H1 (cell line): ENCODE measurements around the gene NUPR1. TPM values are rescaled to one million over a fixed set of nuclear protein-coding genes. Genes with fewer than 3 reads are reported as not detected.

Experiments
- CTCF ChIA-PET: fragments of 300-600 bp; sonication (Branson Sonifier 250); formaldehyde crosslinking; loops from one replicate; lab custom pipeline; 2021; ENCODE audit not compliant: partially characterized antibody; lab: Charles Lee
- POLR2A ChIA-PET: fragments of 300-600 bp; sonication (Branson Sonifier 250); formaldehyde crosslinking; loops from one replicate; lab custom pipeline; 2021; ENCODE audit warnings: inconsistent platforms; ENCODE audit not compliant: partially characterized antibody; lab: Charles Lee
- DNase-seq, 2 experiments: peaks; one replicate each; pipeline versions ENCODE4 v3.0.0 to v3.0.0-alpha.2; 2010 to 2022; ENCODE audit warnings: low spot score in 2 of 2, low read depth in 1 of 2, mixed read lengths in 1 of 2
- FAIRE-seq: peaks from 2 replicates; lab custom pipeline; 2011; peaks lifted over from hg19 to GRCh38; lab: Jason Lieb, UNC
- H2AFZ ChIP-seq: 2 replicates; pipeline ENCODE4 v1.8.1; 2012; ENCODE audit warnings: low read length, inconsistent platforms
- H2AK5ac ChIP-seq: 2 replicates; pipeline ENCODE4 v1.6.1; 2013; ENCODE audit warnings: low read depth, low read length
- H2BK120ac ChIP-seq: replicated peaks from 2 replicates; pipeline ENCODE3; 2013; ENCODE audit warnings: low read depth, low read length, inconsistent platforms
- H2BK12ac ChIP-seq: 2 replicates; pipeline ENCODE4 v1.6.1; 2013; ENCODE audit warnings: low read depth, low read length
- H2BK15ac ChIP-seq: 2 replicates; pipeline ENCODE4 v1.6.1; 2013; ENCODE audit warnings: low read length
- H2BK20ac ChIP-seq: 2 replicates; pipeline ENCODE4 v1.6.1; 2013; ENCODE audit warnings: low read length
- H2BK5ac ChIP-seq: 2 replicates; pipeline ENCODE4 v1.6.1; 2013; ENCODE audit warnings: low read depth, low read length
- H3K14ac ChIP-seq: 2 replicates; pipeline ENCODE4 v1.6.1; 2013; ENCODE audit warnings: inconsistent platforms; ENCODE audit not compliant: insufficient read length
- H3K18ac ChIP-seq: 2 replicates; pipeline ENCODE4 v1.6.1; 2013; ENCODE audit warnings: low read length; ENCODE audit errors: extremely low read depth
- H3K23ac ChIP-seq: 2 replicates; pipeline ENCODE4 v1.6.1; 2013; ENCODE audit warnings: inconsistent platforms; ENCODE audit not compliant: insufficient read length
- H3K23me2 ChIP-seq: 2 replicates; pipeline ENCODE4 v1.6.1; 2013; ENCODE audit warnings: low read depth, low read length
- H3K27ac ChIP-seq: 2 replicates; pipeline ENCODE4 v1.6.1; 2011; ENCODE audit warnings: low read depth, low read length, inconsistent platforms
- H3K27me3 ChIP-seq, 4 experiments: replicated peaks in 1 of 4; 1 replicate in 1 of 4; 2 replicates in 3 of 4; pipeline versions ENCODE4 v1.6.1 to v1.8.1; 2011 to 2013; ENCODE audit warnings: low read length in 3 of 4, mild to moderate bottlenecking in 3 of 4, inconsistent platforms in 2 of 4, mixed read lengths in 2 of 4, moderate library complexity in 1 of 4; ENCODE audit not compliant: control insufficient read depth in 3 of 4, insufficient read depth in 3 of 4; ENCODE audit errors: extremely low read depth in 1 of 4
- H3K36me3 ChIP-seq, 4 experiments: 2 replicates each; pipeline versions ENCODE4 v1.6.1 to v1.8.1; 2011 to 2013; ENCODE audit warnings: mild to moderate bottlenecking in 4 of 4, low read length in 3 of 4, moderate library complexity in 2 of 4, control low read depth in 1 of 4, inconsistent platforms in 1 of 4; ENCODE audit not compliant: insufficient read depth in 4 of 4, control insufficient read depth in 2 of 4
- H3K4ac ChIP-seq: replicated peaks from 2 replicates; pipeline ENCODE3; 2013; ENCODE audit warnings: low read length, low read depth, mixed read lengths, inconsistent platforms; ENCODE audit not compliant: insufficient read length
- H3K4me1 ChIP-seq, 4 experiments: replicated peaks in 1 of 4; 1 replicate in 1 of 4; 2 replicates in 3 of 4; pipeline versions ENCODE4 v1.6.1 to v1.8.1; 2011 to 2013; ENCODE audit warnings: low read length in 3 of 4, inconsistent platforms in 2 of 4, mixed read lengths in 1 of 4; ENCODE audit not compliant: insufficient read depth in 4 of 4, control insufficient read depth in 3 of 4
- H3K4me2 ChIP-seq, 2 experiments: 2 replicates each; pipeline versions ENCODE4 v1.6.1 to v1.8.1; 2011 to 2013; ENCODE audit warnings: low read depth in 2 of 2, low read length in 2 of 2, control low read depth in 1 of 2, inconsistent platforms in 1 of 2, mild to moderate bottlenecking in 1 of 2; ENCODE audit not compliant: insufficient read depth in 1 of 2
- H3K4me3 ChIP-seq, 4 experiments: fragments of 200-600, 300-600 bp in 1 of 4; sonication (generic), shearing (Covaris generic), sonication (Bioruptor Twin) in 1 of 4; 2 replicates each; pipeline versions ENCODE4 v1.5.1 to v1.8.1; 2011 to 2016; ENCODE audit warnings: low read length in 4 of 4, low read depth in 3 of 4, control low read depth in 2 of 4, inconsistent platforms in 2 of 4, mild to moderate bottlenecking in 2 of 4, mixed read lengths in 1 of 4, moderate library complexity in 1 of 4; ENCODE audit not compliant: insufficient read depth in 2 of 4; ENCODE audit errors: extremely low read depth in 1 of 4
- H3K56ac ChIP-seq: replicated peaks from 2 replicates; pipeline ENCODE3; 2013; ENCODE audit warnings: low read depth, mild to moderate bottlenecking, mixed read lengths, low read length, inconsistent platforms; ENCODE audit not compliant: insufficient read length
- H3K79me1 ChIP-seq: 2 replicates; pipeline ENCODE4 v1.6.1; 2013; ENCODE audit warnings: low read depth, low read length, control low read depth
- H3K79me2 ChIP-seq, 2 experiments: 2 replicates each; pipeline versions ENCODE4 v1.6.1 to v1.8.1; 2012 to 2013; ENCODE audit warnings: low read length in 2 of 2, mild to moderate bottlenecking in 2 of 2, inconsistent platforms in 1 of 2; ENCODE audit not compliant: insufficient read depth in 2 of 2, control insufficient read depth in 1 of 2
- H3K9ac ChIP-seq, 4 experiments: replicated peaks in 1 of 4; 1 replicate in 1 of 4; 2 replicates in 3 of 4; pipeline versions ENCODE4 v1.6.1 to v1.8.1; 2011 to 2013; ENCODE audit warnings: low read depth in 3 of 4, low read length in 3 of 4, control low read depth in 2 of 4, mild to moderate bottlenecking in 2 of 4, moderate library complexity in 2 of 4, inconsistent platforms in 1 of 4; ENCODE audit errors: extremely low read depth in 1 of 4
- H3K9me3 ChIP-seq, 2 experiments: 2 replicates each; pipeline versions ENCODE4 v1.6.1 to v1.8.1; 2012 to 2013; ENCODE audit warnings: mild to moderate bottlenecking in 2 of 2, moderate library complexity in 2 of 2, control low read depth in 1 of 2, inconsistent platforms in 1 of 2, low read depth in 1 of 2, low read length in 1 of 2, mixed read lengths in 1 of 2; ENCODE audit not compliant: insufficient read depth in 2 of 2
- H4K20me1 ChIP-seq, 2 experiments: replicated peaks in 1 of 2; 2 replicates each; pipeline versions ENCODE3 to v1.8.1; 2011 to 2013; ENCODE audit warnings: inconsistent platforms in 2 of 2, low read length in 2 of 2, mild to moderate bottlenecking in 1 of 2; ENCODE audit not compliant: insufficient read depth in 2 of 2, control insufficient read depth in 1 of 2
- H4K5ac ChIP-seq: 2 replicates; pipeline ENCODE4 v1.6.1; 2013; ENCODE audit warnings: low read length, low read depth, mixed read lengths, inconsistent platforms; ENCODE audit not compliant: insufficient read length
- H4K8ac ChIP-seq: 2 replicates; pipeline ENCODE4 v1.8.0; 2013; ENCODE audit warnings: mild to moderate bottlenecking, moderate library complexity, low read length, inconsistent platforms; ENCODE audit not compliant: insufficient read depth; ENCODE audit errors: extremely low read depth
- H4K91ac ChIP-seq: replicated peaks from 2 replicates; pipeline ENCODE3; 2013; ENCODE audit warnings: low read length, mixed read lengths, inconsistent platforms; ENCODE audit not compliant: insufficient read length
- ATF2 ChIP-seq: IDR thresholded peaks from 2 replicates; pipeline ENCODE4 v1.6.1; 2012; ENCODE audit warnings: low read length, inconsistent platforms
- CTCF ChIP-seq, 3 experiments: IDR thresholded peaks; 1 replicate in 2 of 3; 2 replicates in 1 of 3; pipeline versions ENCODE4 v1.5.1 to v1.6.1; 2011; ENCODE audit warnings: low read length in 3 of 3, mild to moderate bottlenecking in 3 of 3, inconsistent platforms in 2 of 3, low read depth in 1 of 3, moderate library complexity in 1 of 3; ENCODE audit not compliant: insufficient read depth in 1 of 3; ENCODE audit errors: control extremely low read depth in 1 of 3
- GTF2F1 ChIP-seq: IDR thresholded peaks from 2 replicates; pipeline ENCODE4 v1.6.1; 2012; ENCODE audit warnings: low read depth, low read length, improper control_type of control experiment, borderline replicate concordance
- RAD21 ChIP-seq, 2 experiments: IDR thresholded peaks in 1 of 2; conservative IDR thresholded peaks in 1 of 2; 2 replicates each; pipeline ENCODE4 v1.6.1; 2011; ENCODE audit warnings: low read depth in 2 of 2, low read length in 2 of 2, improper control_type of control experiment in 1 of 2, inconsistent platforms in 1 of 2, mild to moderate bottlenecking in 1 of 2, moderate library complexity in 1 of 2
- TBP ChIP-seq: IDR thresholded peaks from 2 replicates; pipeline ENCODE4 v1.6.1; 2011; ENCODE audit warnings: low read depth, low read length, improper control_type of control experiment
- WGBS, 2 experiments: shearing (Covaris generic) in 1 of 2; methylation state at CpG; one replicate each; pipeline versions ENCODE4 v1.1.6 to v1.1.7; 2013 to 2015; ENCODE audit warnings: low lambda C conversion rate in 2 of 2, mixed read lengths in 2 of 2, inconsistent platforms in 1 of 2, low coverage in 1 of 2, missing lambda C conversion rate in 1 of 2; ENCODE audit not compliant: insufficient replicate concordance in 2 of 2, insufficient coverage in 1 of 2, insufficient read length in 1 of 2; ENCODE audit errors: extremely low coverage in 1 of 2, missing lambda C conversion rate in 1 of 2; 5-methylcytosine and 5-hydroxymethylcytosine counted together
- polyA plus RNA-seq, 7 experiments: library from polyadenylated mRNA; depleted of rRNA in 3 of 7; stranded (reverse) in 5 of 7; unstranded in 2 of 7; fragments of >200 nt in 5 of 7; fragments of 200-250 nt in 2 of 7; gene quantifications; 1 replicate in 5 of 7; 2 replicates in 1 of 7; 4 replicates in 1 of 7; pipeline versions ENCODE4 v1.2.1 to v1.2.3, GENCODE V29; 2011 to 2013; ENCODE audit warnings: missing spikeins in 2 of 7, mixed read lengths in 2 of 7
- total RNA-seq: library from RNA; stranded (reverse); fragmentation: NEBNext Ultra II Directional; extraction: Animal tissue kit (Norgen Biotek cat#: 25700); gene quantifications from 2 replicates; pipeline ENCODE4 v1.2.1, GENCODE V29; 2021
- TF ChIP-seq, protein P1 (sequence below): IDR thresholded peaks from 2 replicates; pipeline ENCODE4 v1.6.1; 2011; ENCODE audit warnings: low read length, improper control_type of control experiment

The NUPR1 gene
- total and polyA plus RNA-seq, 2 of the 8 experiments (the other 6 are each of a cell fraction or from before 2014, with no cell fraction given): 0.17 to 0.20 TPM

DNA sequence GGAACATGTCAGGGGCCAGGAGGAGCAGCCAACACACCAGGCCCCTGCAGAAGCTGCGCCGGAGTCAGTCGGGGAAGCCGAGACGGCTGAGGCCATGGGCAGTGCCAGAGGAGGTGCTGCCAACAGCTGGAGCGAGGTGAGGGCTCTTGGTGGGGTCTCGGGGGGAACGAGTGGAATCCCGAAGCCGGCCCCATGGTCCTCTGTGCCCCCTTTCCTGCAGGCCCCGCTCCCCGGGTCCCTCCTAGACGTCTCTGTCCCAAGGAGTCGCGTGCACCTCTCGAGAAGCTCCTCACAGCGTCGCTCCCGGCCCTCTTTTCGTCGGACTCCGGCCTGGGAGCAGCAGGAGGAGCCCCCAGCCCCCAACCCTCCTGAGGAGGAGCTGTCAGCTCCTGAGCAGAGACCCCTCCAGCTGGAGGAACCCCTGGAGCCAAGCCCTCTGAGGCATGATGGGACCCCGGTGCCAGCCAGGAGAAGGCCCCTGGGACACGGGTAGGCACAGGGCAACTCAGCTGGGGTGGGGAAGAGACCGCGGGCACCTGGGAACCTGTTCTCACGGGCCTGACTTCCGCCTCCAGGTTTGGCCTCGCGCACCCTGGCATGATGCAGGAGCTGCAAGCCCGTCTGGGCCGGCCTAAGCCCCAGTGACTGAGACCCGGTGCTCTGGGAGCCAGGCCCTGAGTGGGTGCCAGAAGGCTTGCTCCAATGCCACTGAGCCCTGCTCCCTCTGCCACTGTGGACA is 40.7 kb downstream of the NUPR1 start:
- H2BK15ac ChIP-seq: no peak overlapping the region
- CTCF ChIA-PET: interaction anchor here (1.4 kb wide), 1 partner anchor 14 kb away, joined by 4 read pairs; no protein-coding TSS in a partner anchor
- no peak overlapping the region for H3K14ac ChIP-seq
- H3K27ac ChIP-seq: no peak overlapping the region
- H4K20me1 ChIP-seq: peaks cover 0 to 3% of the 10 kb centered on the region in 2 experiments
- no peak overlapping the region for H2BK12ac ChIP-seq
- H3K27me3 ChIP-seq: peaks cover 0 to 2% (median 0%) of the 10 kb centered on the region in 4 experiments; a peak in 1 of 7 replicates
- POLR2A ChIA-PET: no interaction called here
- H3K18ac ChIP-seq: no peak overlapping the region
- no peak overlapping the region for H2AK5ac ChIP-seq
- H3K56ac ChIP-seq: no peak overlapping the region
- no peak overlapping the region for H3K4me2 ChIP-seq
- peaks cover 10% of the 10 kb centered on the region; the same call in 1 of the 2 replicates for H3K23me2 ChIP-seq
- no peak overlapping the region for H4K91ac ChIP-seq
- DNase-seq (no peak), FAIRE-seq (no peak)
- H3K36me3 ChIP-seq: no peaks in the 10 kb centered on the region
- H3K4me3 ChIP-seq: no peak overlapping the region
- no peak overlapping the region for H2BK5ac ChIP-seq
- no peak overlapping the region for H2AFZ ChIP-seq
- H3K9ac ChIP-seq: no peak overlapping the region
- no peak overlapping the region for H4K5ac ChIP-seq
- no peak overlapping the region for H2BK120ac ChIP-seq
- 92% methylated on average over 30 of the region's 33 CpGs; no CpG with 5 or more reads in 1 of the 2 experiments for WGBS, 2 experiments
- H2BK20ac ChIP-seq: no peak overlapping the region
- H3K4ac ChIP-seq: no peak overlapping the region
- no peaks in the 10 kb centered on the region for H3K79me2 ChIP-seq
- H3K9me3 ChIP-seq: no peaks in the 10 kb centered on the region
- H3K4me1 ChIP-seq: no peaks in the 10 kb centered on the region
- H3K23ac ChIP-seq: no peak overlapping the region
- no peaks in the 10 kb centered on the region for H3K79me1 ChIP-seq
- peak overlapping the region; percentile 36; the same call in 1 of the 2 replicates for H4K8ac ChIP-seq
- TF ChIP-seq ATF2 (no peak), TBP (no peak), CTCF (IDR thresholded peaks at IDR 0.05; ENCODE audit: control extremely low read depth in 1 of 3, insufficient read depth in 1 of 3, low read depth in 1 of 3, low read length in 3 of 3) (no peak), GTF2F1 (no peak), RAD21 (IDR thresholded peaks at IDR 0.05 in 1 of 2, conservative IDR thresholded peaks at IDR 0.05 in 1 of 2; ENCODE audit: low read depth in 2 of 2, low read length in 2 of 2) (no peak)
- TF ChIP-seq, protein P1, sequence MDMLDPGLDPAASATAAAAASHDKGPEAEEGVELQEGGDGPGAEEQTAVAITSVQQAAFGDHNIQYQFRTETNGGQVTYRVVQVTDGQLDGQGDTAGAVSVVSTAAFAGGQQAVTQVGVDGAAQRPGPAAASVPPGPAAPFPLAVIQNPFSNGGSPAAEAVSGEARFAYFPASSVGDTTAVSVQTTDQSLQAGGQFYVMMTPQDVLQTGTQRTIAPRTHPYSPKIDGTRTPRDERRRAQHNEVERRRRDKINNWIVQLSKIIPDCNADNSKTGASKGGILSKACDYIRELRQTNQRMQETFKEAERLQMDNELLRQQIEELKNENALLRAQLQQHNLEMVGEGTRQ: no peak
